HepG2 (cell line): ENCODE results near the gene PRR36. TPM values are rescaled to one million over a fixed set of nuclear protein-coding genes. Genes with fewer than 3 reads are reported as not detected.
A peak's percentile ranks its signal among the peaks of the same experiment; 100 is the strongest.

Source experiments
- ATAC-seq: fragments of 200-7000 bp; cut with Tn5 transposase; 3 replicates; pipeline ENCODE4 v1.9.1; 2020; ENCODE audit warnings: mild to moderate bottlenecking, moderate library complexity
- BruUV-seq: library from RNA; stranded (reverse); fragments of 400-500 nt; replicated peaks from 2 replicates; lab custom pipeline; 2021; lab: Mats Ljungman, UMichigan
- CTCF ChIA-PET: fragments of 300-600 bp; formaldehyde crosslinking; extraction: SDS; loops from one replicate; lab custom pipeline; 2021; ENCODE audit warnings: low total read pairs, inconsistent platforms, low intra/inter-chr PET ratio; lab: Yijun Ruan, JAX
- POLR2A ChIA-PET: fragments of 350-600 bp; sonication (Branson Sonifier 250); formaldehyde crosslinking; loops from one replicate; lab custom pipeline; 2020; ENCODE audit warnings: antibody characterized with exemption, inconsistent platforms; lab: Yijun Ruan, JAX
- DNase-seq: peaks from one replicate; pipeline ENCODE4 v3.0.0-alpha.2; 2015; ENCODE audit warnings: low spot score
- FAIRE-seq: peaks from 3 replicates; lab custom pipeline; 2011; peaks lifted over from hg19 to GRCh38; lab: Jason Lieb, UNC
- H2AFZ ChIP-seq: one replicate; pipeline ENCODE4 v1.6.1; 2011; ENCODE audit warnings: low read length, inconsistent platforms
- H3K27ac ChIP-seq: fragments of 300-600 bp; 3 replicates; pipeline ENCODE4 v1.8.0; 2011; ENCODE audit warnings: mixed run types, mild to moderate bottlenecking, mixed read lengths, low read length, inconsistent platforms; ENCODE audit not compliant: insufficient read depth; ENCODE audit errors: extremely low read length
- H3K27me3 ChIP-seq, 2 experiments: fragments of 200-600 bp in 1 of 2; 2 replicates in 1 of 2; 3 replicates in 1 of 2; pipeline versions ENCODE4 v1.6.0 to v1.8.0; 2011; ENCODE audit warnings: low read length in 2 of 2, mild to moderate bottlenecking in 2 of 2, moderate library complexity in 2 of 2, inconsistent platforms in 1 of 2; ENCODE audit not compliant: insufficient read depth in 2 of 2, control insufficient read depth in 1 of 2
- H3K36me3 ChIP-seq, 2 experiments: fragments of 200-600 bp in 1 of 2; replicated peaks in 1 of 2; 2 replicates in 1 of 2; 3 replicates in 1 of 2; pipeline versions ENCODE4 v1.5.1 to v1.8.0; 2011; ENCODE audit warnings: low read length in 2 of 2, inconsistent platforms in 1 of 2; ENCODE audit not compliant: insufficient read depth in 2 of 2, control insufficient read depth in 1 of 2
- H3K4me1 ChIP-seq: 2 replicates; pipeline ENCODE4 v1.5.1; 2012; ENCODE audit warnings: low read length, inconsistent platforms; ENCODE audit not compliant: insufficient read depth
- H3K4me2 ChIP-seq: 2 replicates; pipeline ENCODE4 v1.6.0; 2011; ENCODE audit warnings: low read depth, low read length, inconsistent platforms
- H3K4me3 ChIP-seq, 3 experiments: fragments of 200-600 bp in 1 of 3; sonication (generic), shearing (Covaris generic) in 1 of 3; replicated peaks in 1 of 3; 2 replicates each; pipeline ENCODE4 v1.5.1; 2011 to 2016; ENCODE audit warnings: low read length in 3 of 3, inconsistent platforms in 2 of 3, low read depth in 2 of 3, mild to moderate bottlenecking in 2 of 3, control low read depth in 1 of 3, mixed read lengths in 1 of 3; ENCODE audit not compliant: insufficient read depth in 1 of 3
- H3K79me2 ChIP-seq: one replicate; pipeline ENCODE4 v1.6.1; 2011; ENCODE audit warnings: low read length, inconsistent platforms; ENCODE audit not compliant: insufficient read depth
- H3K9ac ChIP-seq: 2 replicates; pipeline ENCODE4 v1.6.0; 2011; ENCODE audit warnings: mild to moderate bottlenecking, low read depth, low read length, inconsistent platforms; ENCODE audit not compliant: insufficient read depth
- H3K9me3 ChIP-seq: 2 replicates; pipeline ENCODE4 v1.5.1; 2012; ENCODE audit warnings: mild to moderate bottlenecking, low read length
- H4K20me1 ChIP-seq: 2 replicates; pipeline ENCODE4 v1.6.0; 2011; ENCODE audit warnings: inconsistent platforms, mild to moderate bottlenecking, low read length, moderate library complexity; ENCODE audit not compliant: insufficient read depth
- FOXA1 ChIP-seq, 2 experiments: fragments of 450-650 bp in 1 of 2; sonication (generic) in 1 of 2; formaldehyde crosslinking in 1 of 2; IDR thresholded peaks; 2 replicates each; pipeline versions ENCODE4 v1.4.0 to v1.6.1; 2016 to 2020; ENCODE audit warnings: missing genetic modification reagents in 1 of 2
- KLF12 ChIP-seq: sonication (generic); formaldehyde crosslinking; IDR thresholded peaks from 2 replicates; pipeline ENCODE4 v1.4.0; 2020; ENCODE audit warnings: missing genetic modification reagents, borderline replicate concordance
- POLR2AphosphoS5 ChIP-seq: IDR thresholded peaks from 2 replicates; pipeline ENCODE4 v1.6.1; 2012; ENCODE audit warnings: low read depth, low read length
- SP140L ChIP-seq: sonication (generic); formaldehyde crosslinking; IDR thresholded peaks from 2 replicates; pipeline ENCODE4 v1.4.0; 2020; ENCODE audit warnings: missing genetic modification reagents, borderline replicate concordance
- TCF12 ChIP-seq, 2 experiments: fragments of 450-650 bp in 1 of 2; sonication (generic) in 1 of 2; formaldehyde crosslinking in 1 of 2; IDR thresholded peaks; 2 replicates each; pipeline versions ENCODE4 v1.6.1 to v1.8.0; 2017 to 2022; ENCODE audit warnings: antibody characterized with exemption in 1 of 2, mild to moderate bottlenecking in 1 of 2, missing genetic modification reagents in 1 of 2, moderate library complexity in 1 of 2
- TMF1 ChIP-seq: sonication (generic); formaldehyde crosslinking; IDR thresholded peaks from 2 replicates; pipeline ENCODE4 v1.8.1; 2022; ENCODE audit warnings: low read depth, missing genetic modification reagents
- ZNF792 ChIP-seq: IDR thresholded peaks from 2 replicates; pipeline ENCODE4 v1.6.1; 2016
- WGBS: methylation state at CpG from one replicate; pipeline ENCODE4 v1.1.6; 2017; ENCODE audit warnings: low lambda C conversion rate; 5-methylcytosine and 5-hydroxymethylcytosine counted together
- in situ Hi-C: cut with HindIII; loops from 2 replicates; pipeline ENCODE4 v1.10.0; 2017; ENCODE audit warnings: low pct_unique_long_range_greater_than_20kb; ENCODE audit not compliant: extremely low pct_ligation_motif_present
- intact Hi-C: fragments of 100-400 bp; cut with micrococcal nuclease; formaldehyde crosslinking; loops from one replicate; pipeline ENCODE4 v1.10.0; 2022; ENCODE audit not compliant: unreplicated experiment
- polyA plus RNA-seq, 8 experiments: library from polyadenylated mRNA; depleted of rRNA in 3 of 8; stranded (reverse) in 7 of 8; unstranded in 1 of 8; fragments of >200 nt; fragmentation: Illumina TruSeq in 4 of 8; extraction: Trizol in 4 of 8; gene quantifications; 2 replicates each; pipeline versions ENCODE4 v1.2.1 to v1.2.3, GENCODE V29; 2011 to 2016; ENCODE audit warnings: low read depth in 4 of 8, missing spikeins in 1 of 8, mixed read lengths in 1 of 8; ENCODE audit not compliant: insufficient read depth in 1 of 8
- total RNA-seq, 5 experiments: library from RNA; depleted of rRNA; stranded (reverse); fragments of >200 nt; fragmentation: Illumina TruSeq; extraction: Trizol; gene quantifications; 2 replicates each; pipeline ENCODE4 v1.2.3, GENCODE V29; 2016; ENCODE audit warnings: low read depth in 1 of 5
- TF ChIP-seq, protein P1 (sequence below): sonication (generic); formaldehyde crosslinking; IDR thresholded peaks from 2 replicates; pipeline ENCODE4 v1.4.0; 2020; ENCODE audit warnings: mild to moderate bottlenecking, low read depth, missing genetic modification reagents
- TF ChIP-seq, protein P2 (sequence below): fragments of 450-650 bp; IDR thresholded peaks from 2 replicates; pipeline ENCODE4 v1.6.1; 2017; ENCODE audit warnings: mild to moderate bottlenecking
- TF ChIP-seq, protein P3 (sequence below): sonication (generic); formaldehyde crosslinking; IDR thresholded peaks from 2 replicates; pipeline ENCODE4 v1.4.0; 2020; ENCODE audit warnings: missing genetic modification reagents

Gene PRR36
- total and polyA plus RNA-seq, 2 of the 13 experiments (the other 11 are each of a cell fraction or from before 2014, with no cell fraction given): 0.07 to 0.17 TPM

DNA sequence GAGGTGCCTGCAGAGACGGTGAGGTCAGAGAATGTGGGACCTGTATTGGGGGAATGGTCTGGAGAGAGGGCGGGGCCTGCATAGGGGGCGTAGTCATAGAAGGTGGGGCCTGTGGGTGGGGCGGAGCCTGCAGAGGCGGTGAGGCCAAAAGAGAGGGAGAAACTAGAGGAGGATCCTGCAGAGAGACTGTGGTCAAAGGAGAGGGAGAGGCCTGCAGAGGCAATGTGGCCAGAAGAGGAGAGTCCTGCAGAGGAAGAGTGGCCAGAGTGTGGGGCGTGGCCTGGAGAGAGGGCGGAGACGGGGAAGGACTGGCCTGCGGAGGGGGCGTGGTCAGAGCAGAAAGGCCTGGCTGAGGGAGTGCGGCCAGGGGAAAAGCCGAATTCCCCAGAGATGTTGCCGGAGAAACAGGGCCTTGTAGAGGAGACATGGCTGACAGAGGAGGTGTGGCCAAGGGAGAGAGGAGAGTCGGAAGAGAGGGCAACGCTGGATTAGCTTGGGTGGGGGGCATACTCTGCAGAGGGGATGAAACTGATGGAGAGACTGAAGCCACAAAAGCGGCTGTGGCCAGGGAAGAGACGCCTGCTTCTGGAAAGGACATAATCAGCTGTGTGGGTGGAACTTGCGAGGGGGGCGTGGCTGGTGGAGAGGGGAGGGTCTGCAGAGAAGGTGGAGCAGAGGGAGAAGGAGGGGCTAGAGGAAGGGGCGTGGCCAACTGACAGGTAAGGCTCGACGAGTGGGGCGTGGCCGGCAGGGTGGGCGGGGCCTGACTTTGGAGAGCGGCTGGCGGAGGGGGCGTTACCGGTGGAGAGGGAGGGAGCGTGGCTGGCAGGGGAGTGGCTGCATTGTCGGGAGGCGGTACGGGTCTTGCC is 2.5 kb downstream of the PRR36 start (continued):
- TF ChIP-seq, protein P1, sequence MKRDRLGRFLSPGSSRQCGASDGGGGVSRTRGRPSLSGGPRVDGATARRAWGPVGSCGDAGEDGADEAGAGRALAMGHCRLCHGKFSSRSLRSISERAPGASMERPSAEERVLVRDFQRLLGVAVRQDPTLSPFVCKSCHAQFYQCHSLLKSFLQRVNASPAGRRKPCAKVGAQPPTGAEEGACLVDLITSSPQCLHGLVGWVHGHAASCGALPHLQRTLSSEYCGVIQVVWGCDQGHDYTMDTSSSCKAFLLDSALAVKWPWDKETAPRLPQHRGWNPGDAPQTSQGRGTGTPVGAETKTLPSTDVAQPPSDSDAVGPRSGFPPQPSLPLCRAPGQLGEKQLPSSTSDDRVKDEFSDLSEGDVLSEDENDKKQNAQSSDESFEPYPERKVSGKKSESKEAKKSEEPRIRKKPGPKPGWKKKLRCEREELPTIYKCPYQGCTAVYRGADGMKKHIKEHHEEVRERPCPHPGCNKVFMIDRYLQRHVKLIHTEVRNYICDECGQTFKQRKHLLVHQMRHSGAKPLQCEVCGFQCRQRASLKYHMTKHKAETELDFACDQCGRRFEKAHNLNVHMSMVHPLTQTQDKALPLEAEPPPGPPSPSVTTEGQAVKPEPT (CRISPR knock-in tag): 0 out of 2 replicates have a peak, but pooled peaks have one; percentile 57
- TF ChIP-seq ZNF792 (CRISPR knock-in tag): 0 out of 2 replicates have a peak, but pooled peaks have one; percentile 18
- TF ChIP-seq FOXA1 (IDR thresholded peaks at IDR 0.05): no peak
- no peak for TF ChIP-seq FOXA1 (CRISPR knock-in tag; IDR thresholded peaks at IDR 0.05)
- 0 out of 2 replicates have a peak, but pooled peaks have one; percentile 21 for TF ChIP-seq KLF12 (CRISPR knock-in tag)

DNA sequence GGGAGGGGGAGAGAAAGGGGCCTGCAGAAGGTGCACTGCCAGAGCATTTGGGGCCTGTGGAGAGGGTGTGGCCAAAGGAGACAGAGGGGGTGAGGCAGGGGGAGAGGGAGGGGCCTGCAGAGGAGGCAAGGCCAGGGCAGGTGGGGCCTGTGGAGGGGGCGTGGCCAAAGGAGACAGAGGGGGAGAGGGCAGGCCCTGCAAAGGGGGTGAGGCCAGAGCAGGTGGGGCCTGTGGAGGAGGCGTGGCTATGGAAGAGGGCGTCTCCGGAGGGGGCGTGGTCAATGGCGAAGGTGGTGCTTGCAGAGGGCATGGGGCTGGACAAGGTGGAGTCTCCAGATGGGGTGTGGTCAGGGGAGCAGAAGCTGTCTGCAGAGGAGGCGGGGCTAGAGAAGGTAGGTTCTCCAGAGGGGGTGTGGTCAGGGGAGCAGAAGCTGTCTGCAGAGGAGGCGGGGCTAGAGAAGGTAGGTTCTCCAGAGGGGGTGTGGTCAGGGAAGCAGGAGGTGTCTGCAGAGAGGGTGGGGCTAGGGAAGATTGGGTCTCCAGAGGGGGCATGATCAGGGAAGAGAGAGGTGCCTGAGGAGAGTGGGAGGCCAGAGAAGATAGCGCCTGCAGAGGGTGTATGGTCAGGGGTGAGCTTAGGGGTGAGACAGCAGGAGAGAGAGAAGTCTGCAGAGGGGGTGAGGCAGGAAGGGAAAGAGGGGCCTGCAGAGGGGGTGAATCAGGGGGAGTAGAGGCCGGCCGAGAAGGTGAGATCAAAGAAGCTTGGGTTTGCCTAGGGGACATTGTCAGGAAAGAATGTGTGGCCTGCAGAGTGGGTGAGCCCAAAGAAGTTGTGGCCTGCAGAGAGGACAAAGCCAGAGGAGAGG is 3.4 kb downstream of the PRR36 start:
- Histone ChIP-seq H3K9ac (peak overlapping the region; percentile 23; the same call in 1 of the 2 replicates), H3K4me3 (peak overlapping the region in 2 of 3 experiments; percentile 34 to 73; a peak in 4 of 6 replicates), H4K20me1 (no peaks in the 10 kb centered on the region; the same call in 1 of the 2 replicates), H3K27ac (peak overlapping the region; percentile 77), H2AFZ (no peak overlapping the region), H3K4me1 (peaks cover 64% of the 10 kb centered on the region), H3K27me3 (peaks cover 0 to 4% of the 10 kb centered on the region in 2 experiments; a peak in 1 of 5 replicates), H3K36me3 (no peaks in the 10 kb centered on the region), H3K4me2 (peak overlapping the region; percentile 89), H3K79me2 (no peaks in the 10 kb centered on the region), H3K9me3 (no peaks in the 10 kb centered on the region)
- peak; percentile 21 for ATAC-seq
- BruUV-seq: no TSS peak
- FAIRE-seq: peak; percentile 85
- intact Hi-C loops (loop anchor here (1.0 to 10.0 kb wide), 2 partner anchors 32 to 1136 kb away; partner anchors contain the start of genes GPR108, MAP2K7 and TRIP10), in situ Hi-C loops (no loop called here)
- peak; percentile 93 for DNase-seq
- WGBS: 3% methylated on average over 11 of the region's 11 CpGs
- CTCF ChIA-PET: interaction anchor here (0.5 to 1.1 kb wide), 2 partner anchors 33 to 55 kb away, joined by 3 to 5 read pairs; partner anchors contain the start of gene MAP2K7
- POLR2A ChIA-PET: interaction anchor here (0.9 to 3.3 kb wide), 4 partner anchors 18 to 49 kb away, joined by 3 to 52 read pairs (median 8); partner anchors contain the start of genes LRRC8E, MAP2K7 and SNAPC2
- TF ChIP-seq, protein P2, sequence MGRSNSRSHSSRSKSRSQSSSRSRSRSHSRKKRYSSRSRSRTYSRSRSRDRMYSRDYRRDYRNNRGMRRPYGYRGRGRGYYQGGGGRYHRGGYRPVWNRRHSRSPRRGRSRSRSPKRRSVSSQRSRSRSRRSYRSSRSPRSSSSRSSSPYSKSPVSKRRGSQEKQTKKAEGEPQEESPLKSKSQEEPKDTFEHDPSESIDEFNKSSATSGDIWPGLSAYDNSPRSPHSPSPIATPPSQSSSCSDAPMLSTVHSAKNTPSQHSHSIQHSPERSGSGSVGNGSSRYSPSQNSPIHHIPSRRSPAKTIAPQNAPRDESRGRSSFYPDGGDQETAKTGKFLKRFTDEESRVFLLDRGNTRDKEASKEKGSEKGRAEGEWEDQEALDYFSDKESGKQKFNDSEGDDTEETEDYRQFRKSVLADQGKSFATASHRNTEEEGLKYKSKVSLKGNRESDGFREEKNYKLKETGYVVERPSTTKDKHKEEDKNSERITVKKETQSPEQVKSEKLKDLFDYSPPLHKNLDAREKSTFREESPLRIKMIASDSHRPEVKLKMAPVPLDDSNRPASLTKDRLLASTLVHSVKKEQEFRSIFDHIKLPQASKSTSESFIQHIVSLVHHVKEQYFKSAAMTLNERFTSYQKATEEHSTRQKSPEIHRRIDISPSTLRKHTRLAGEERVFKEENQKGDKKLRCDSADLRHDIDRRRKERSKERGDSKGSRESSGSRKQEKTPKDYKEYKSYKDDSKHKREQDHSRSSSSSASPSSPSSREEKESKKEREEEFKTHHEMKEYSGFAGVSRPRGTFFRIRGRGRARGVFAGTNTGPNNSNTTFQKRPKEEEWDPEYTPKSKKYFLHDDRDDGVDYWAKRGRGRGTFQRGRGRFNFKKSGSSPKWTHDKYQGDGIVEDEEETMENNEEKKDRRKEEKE: no peak
- TF ChIP-seq, protein P3, sequence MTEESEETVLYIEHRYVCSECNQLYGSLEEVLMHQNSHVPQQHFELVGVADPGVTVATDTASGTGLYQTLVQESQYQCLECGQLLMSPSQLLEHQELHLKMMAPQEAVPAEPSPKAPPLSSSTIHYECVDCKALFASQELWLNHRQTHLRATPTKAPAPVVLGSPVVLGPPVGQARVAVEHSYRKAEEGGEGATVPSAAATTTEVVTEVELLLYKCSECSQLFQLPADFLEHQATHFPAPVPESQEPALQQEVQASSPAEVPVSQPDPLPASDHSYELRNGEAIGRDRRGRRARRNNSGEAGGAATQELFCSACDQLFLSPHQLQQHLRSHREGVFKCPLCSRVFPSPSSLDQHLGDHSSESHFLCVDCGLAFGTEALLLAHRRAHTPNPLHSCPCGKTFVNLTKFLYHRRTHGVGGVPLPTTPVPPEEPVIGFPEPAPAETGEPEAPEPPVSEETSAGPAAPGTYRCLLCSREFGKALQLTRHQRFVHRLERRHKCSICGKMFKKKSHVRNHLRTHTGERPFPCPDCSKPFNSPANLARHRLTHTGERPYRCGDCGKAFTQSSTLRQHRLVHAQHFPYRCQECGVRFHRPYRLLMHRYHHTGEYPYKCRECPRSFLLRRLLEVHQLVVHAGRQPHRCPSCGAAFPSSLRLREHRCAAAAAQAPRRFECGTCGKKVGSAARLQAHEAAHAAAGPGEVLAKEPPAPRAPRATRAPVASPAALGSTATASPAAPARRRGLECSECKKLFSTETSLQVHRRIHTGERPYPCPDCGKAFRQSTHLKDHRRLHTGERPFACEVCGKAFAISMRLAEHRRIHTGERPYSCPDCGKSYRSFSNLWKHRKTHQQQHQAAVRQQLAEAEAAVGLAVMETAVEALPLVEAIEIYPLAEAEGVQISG (CRISPR knock-in tag): 0 out of 2 replicates have a peak, but pooled peaks have one; percentile 29
- no peak for TF ChIP-seq SP140L (CRISPR knock-in tag)
- no peak for TF ChIP-seq TCF12 (IDR thresholded peaks at IDR 0.05)
- TF ChIP-seq TCF12 (CRISPR knock-in tag; IDR thresholded peaks at IDR 0.05): no peak
- TF ChIP-seq POLR2AphosphoS5: 0 out of 2 replicates have a peak, but pooled peaks have one; percentile 26
- TF ChIP-seq TMF1 (CRISPR knock-in tag): no peak
